Frontal cortex (tissue), 1 donor: ENCODE results near the gene AVPR2. TPM values are rescaled to one million over a fixed set of nuclear protein-coding genes. Genes with fewer than 3 reads are reported as not detected.

ENCODE experiments used
- total RNA-seq: library from RNA; depleted of rRNA; stranded (reverse); fragments of >200 nt; gene quantifications from one replicate; pipeline ENCODE4 v1.2.3, GENCODE V29; 2014

Gene AVPR2
- total RNA-seq, 1 donor from 2014 or later: not detected

Other genes with a start within 250 kb of the AVPR2 start
- 18.3 TPM for gene PNCK, start 230.9 kb upstream of the AVPR2 start, total RNA-seq
- gene SLC6A8, start 216.7 kb upstream of the AVPR2 start, total RNA-seq: 12.2 TPM
- 57.5 TPM for gene BCAP31, start 180.3 kb upstream of the AVPR2 start, total RNA-seq
- gene ABCD1, start 179.8 kb upstream of the AVPR2 start, total RNA-seq: 3.7 TPM
- gene PLXNB3, start 140.4 kb upstream of the AVPR2 start, total RNA-seq: 0.82 TPM
- gene SRPK3, start 123.6 kb upstream of the AVPR2 start, total RNA-seq: under 0.01 TPM
- gene IDH3G, start 110.3 kb upstream of the AVPR2 start, total RNA-seq: 49.7 TPM
- 84.4 TPM for gene SSR4, start 110.0 kb upstream of the AVPR2 start, total RNA-seq
- gene PDZD4, start 74.1 kb upstream of the AVPR2 start, total RNA-seq: 165 TPM
- gene L1CAM, start 18.5 kb upstream of the AVPR2 start, total RNA-seq: 101 TPM
- gene ARHGAP4, start 21.6 kb downstream of the AVPR2 start, total RNA-seq: 5.7 TPM
- 21.6 TPM for gene NAA10, start 30.4 kb downstream of the AVPR2 start, total RNA-seq
- 2.4 TPM for gene RENBP, start 40.0 kb downstream of the AVPR2 start, total RNA-seq
- 9.4 TPM for gene HCFC1, start 67.1 kb downstream of the AVPR2 start, total RNA-seq
- 1.6 TPM for gene TMEM187, start 68.1 kb downstream of the AVPR2 start, total RNA-seq
- 6.9 TPM for gene IRAK1, start 115.2 kb downstream of the AVPR2 start, total RNA-seq
- gene MECP2, start 193.0 kb downstream of the AVPR2 start, total RNA-seq: 21.2 TPM
- gene OPN1LW, start 239.6 kb downstream of the AVPR2 start, total RNA-seq: not detected